ENCODE results near the gene RHBDD2.
A peak's percentile ranks its signal among the peaks of the same experiment; 100 is the strongest.
"Not testable (repeated sequence)": the region's sequence is repeated elsewhere in the genome, so short reads cannot be mapped to it uniquely, and the experiment has no call there.

RHBDD2 gene

GRCh38 chr7:75906991-75907667, 28.3 kb downstream of the RHBDD2 start:
- TF ChIP-seq CTCF (IDR thresholded peaks at IDR 0.05; ENCODE audit: low read depth, low read length, missing control alignments) = no peak
- no peak overlapping the region for H3K4me3 ChIP-seq (replicated peaks; ENCODE audit: low read depth, low read length)
- no peak for DNase-seq (ENCODE audit: extremely low read depth, low read depth)

GRCh38 chr7:75907668-75908039, 28.8 kb downstream of the RHBDD2 start:
- not testable (repeated sequence) for DNase-seq (ENCODE audit: extremely low read depth, low read depth); H3K4me3 ChIP-seq (replicated peaks; ENCODE audit: low read depth, low read length)

GRCh38 chr7:75909521-75910132, 30.8 kb downstream of the RHBDD2 start:
- H3K4me3 ChIP-seq (replicated peaks; ENCODE audit: low read depth, low read length) = no peak overlapping the region
- no peak for TF ChIP-seq CTCF (IDR thresholded peaks at IDR 0.05; ENCODE audit: low read depth, low read length, missing control alignments)

GRCh38 chr7:75911186-75911585, 32.4 kb downstream of the RHBDD2 start:
- DNase-seq (ENCODE audit: extremely low read depth, low read depth); H3K4me3 ChIP-seq (replicated peaks; ENCODE audit: low read depth, low read length): not testable (repeated sequence)

More at GRCh38 chr7:75909521-75910132, 30.8 kb downstream of the RHBDD2 start:
- no peak for DNase-seq (ENCODE audit: extremely low read depth, low read depth)

- no peak for TF ChIP-seq CTCF (IDR thresholded peaks at IDR 0.05; ENCODE audit: low read depth, low read length, missing control alignments)
- DNase-seq (ENCODE audit: extremely low read depth, low read depth) = no peak
- H3K4me3 ChIP-seq (replicated peaks; ENCODE audit: low read depth, low read length) = no peak overlapping the region
These were observed 34.6 kb downstream of the RHBDD2 start for GRCh38 chr7:75913437-75913836.

DNA sequence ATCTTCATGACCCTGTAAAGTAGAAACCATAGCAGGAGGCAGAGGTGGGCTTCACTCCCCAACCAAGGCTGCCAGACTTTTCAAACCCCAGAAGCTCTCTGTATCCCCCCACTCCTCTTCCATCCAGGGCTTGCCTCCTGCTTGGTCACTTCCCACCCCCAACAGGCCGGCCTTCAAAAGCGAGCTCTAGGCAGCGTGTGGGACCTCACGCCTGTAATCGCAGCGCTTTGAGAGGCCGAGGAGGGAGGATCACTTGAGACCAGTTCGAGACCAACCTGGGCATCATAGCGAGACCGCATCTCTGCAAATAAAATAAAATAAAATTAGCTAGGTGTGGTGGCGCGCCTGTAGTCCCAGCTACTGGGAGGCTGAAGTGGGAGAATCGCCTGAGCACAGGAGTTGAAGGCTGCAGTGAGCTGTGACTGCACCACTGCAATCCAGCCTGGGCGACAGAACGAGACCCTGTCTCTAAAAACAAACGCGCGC, 35.4 kb downstream of the RHBDD2 start:
- DNase-seq (ENCODE audit: extremely low read depth, low read depth) = no peak
- TF ChIP-seq CTCF (IDR thresholded peaks at IDR 0.05; ENCODE audit: low read depth, low read length, missing control alignments) = no peak
- peak overlapping the region; percentile 90 for H3K4me3 ChIP-seq (replicated peaks; ENCODE audit: low read depth, low read length)

GRCh38 chr7:75914655-75915415, 36.0 kb downstream of the RHBDD2 start, which contains the start of gene POR:
Gene POR (plus strand): TSS chr7:75915155. CDS start chr7:75954002, 38,847 bp downstream.
- H3K4me3 ChIP-seq (replicated peaks; ENCODE audit: low read depth, low read length) = peak within 1 kb of the TSS; percentile 90
- no peak for TF ChIP-seq CTCF (IDR thresholded peaks at IDR 0.05; ENCODE audit: low read depth, low read length, missing control alignments)
- peak; percentile 49 for DNase-seq (ENCODE audit: extremely low read depth, low read depth)
